HCT116 (cell line): ENCODE results near the gene RPAP3. TPM values are rescaled to one million over a fixed set of nuclear protein-coding genes. Genes with fewer than 3 reads are reported as not detected.

ENCODE experiments used
- ATAC-seq: fragments of 200-7000 bp; cut with Tn5 transposase; 2 replicates; pipeline ENCODE4 v1.9.1; 2020; ENCODE audit warnings: mild to moderate bottlenecking, moderate library complexity
- BruUV-seq: library from RNA; stranded (reverse); fragments of 400-500 nt; replicated peaks from 2 replicates; lab custom pipeline; 2021; lab: Mats Ljungman, UMichigan
- CTCF ChIA-PET: fragments of 300-600 bp; sonication (Branson Sonifier 250); formaldehyde crosslinking; loops from one replicate; lab custom pipeline; 2021; ENCODE audit warnings: antibody characterized with exemption; lab: Charles Lee
- POLR2A ChIA-PET: fragments of 300-600, 350-600 bp; sonication (Branson Sonifier 250); formaldehyde crosslinking; loops from one replicate; lab custom pipeline; 2021; ENCODE audit warnings: antibody characterized with exemption; lab: Charles Lee
- RAD21 ChIA-PET, 2 experiments: fragments of 300-600 bp; sonication (Branson Sonifier 250); formaldehyde crosslinking; loops; one replicate each; lab custom pipeline; 2023; ENCODE audit warnings: low total read pairs in 2 of 2; ENCODE audit not compliant: uncharacterized antibody in 2 of 2, unreplicated experiment in 2 of 2, low non-redundant PET in 1 of 2; lab: Charles Lee
- DNase-seq: peaks from one replicate; pipeline ENCODE4 v3.0.0-alpha.2; 2010; ENCODE audit warnings: low read depth, low spot score
- H2AFZ ChIP-seq: fragments of 200-600 bp; shearing (Covaris generic), sonication (generic); 2 replicates; pipeline ENCODE4 v1.6.1; 2017; ENCODE audit warnings: low read depth, mixed run types, mixed read lengths, antibody characterized with exemption, low read length; ENCODE audit not compliant: poor library complexity, severe bottlenecking
- H3K27ac ChIP-seq: 2 replicates; pipeline ENCODE4 v1.5.1; 2012; ENCODE audit warnings: low read depth, low read length
- H3K27me3 ChIP-seq: fragments of 200-600 bp; sonication (generic); 2 replicates; pipeline ENCODE4 v1.6.1; 2016; ENCODE audit warnings: mixed run types, low read length, mixed read lengths; ENCODE audit not compliant: insufficient read depth
- H3K36me3 ChIP-seq, 2 experiments: fragments of 200-500 bp in 1 of 2; fragments of 200-600 bp in 1 of 2; sonication (Bioruptor generic) in 1 of 2; sonication (generic) in 1 of 2; 2 replicates each; pipeline versions ENCODE4 v1.5.1 to v1.6.1; 2014 to 2016; ENCODE audit warnings: low read length in 2 of 2, inconsistent platforms in 1 of 2, mixed read lengths in 1 of 2, mixed run types in 1 of 2; ENCODE audit not compliant: insufficient read depth in 2 of 2, control insufficient read depth in 1 of 2
- H3K4me1 ChIP-seq, 2 experiments: fragments of 200-600 bp in 1 of 2; sonication (generic) in 1 of 2; 2 replicates each; pipeline versions ENCODE4 v1.5.1 to v1.6.1; 2012 to 2017; ENCODE audit warnings: low read length in 2 of 2, inconsistent platforms in 1 of 2, mild to moderate bottlenecking in 1 of 2, mixed read lengths in 1 of 2, mixed run types in 1 of 2, moderate library complexity in 1 of 2; ENCODE audit not compliant: insufficient read depth in 2 of 2, control insufficient read depth in 1 of 2
- H3K4me2 ChIP-seq: fragments of 200-600 bp; sonication (generic); 2 replicates; pipeline ENCODE4 v1.6.1; 2017; ENCODE audit warnings: mixed run types, low read length, mixed read lengths
- H3K4me3 ChIP-seq, 2 experiments: fragments of 200-600 bp in 1 of 2; sonication (generic) in 1 of 2; replicated peaks in 1 of 2; 2 replicates each; pipeline ENCODE4 v1.5.1; 2011 to 2016; ENCODE audit warnings: low read length in 2 of 2, control low read depth in 1 of 2, low read depth in 1 of 2, mild to moderate bottlenecking in 1 of 2, mixed read lengths in 1 of 2, mixed run types in 1 of 2
- H3K79me2 ChIP-seq: fragments of 200-600 bp; sonication (generic); 2 replicates; pipeline ENCODE4 v1.6.1; 2017; ENCODE audit warnings: mild to moderate bottlenecking, mixed run types, low read length, moderate library complexity, mixed read lengths; ENCODE audit not compliant: insufficient read depth
- H3K9ac ChIP-seq: fragments of 200-600 bp; sonication (generic); 2 replicates; pipeline ENCODE4 v1.6.1; 2016; ENCODE audit warnings: low read length, mixed read lengths
- H3K9me2 ChIP-seq: fragments of 200-600 bp; sonication (generic), shearing (Covaris generic); 2 replicates; pipeline ENCODE4 v1.6.1; 2017; ENCODE audit warnings: mixed run types, mild to moderate bottlenecking, moderate library complexity; ENCODE audit not compliant: insufficient read depth
- H3K9me3 ChIP-seq, 2 experiments: fragments of 200-500 bp in 1 of 2; fragments of 200-600 bp in 1 of 2; sonication (Bioruptor generic) in 1 of 2; sonication (generic) in 1 of 2; 2 replicates each; pipeline ENCODE4 v1.6.1; 2014 to 2017; ENCODE audit warnings: low read length in 2 of 2, mixed read lengths in 2 of 2, inconsistent platforms in 1 of 2, low read depth in 1 of 2, mild to moderate bottlenecking in 1 of 2, mixed run types in 1 of 2, moderate library complexity in 1 of 2; ENCODE audit not compliant: control insufficient read depth in 1 of 2, insufficient read depth in 1 of 2
- H4K20me1 ChIP-seq: fragments of 200-600 bp; sonication (generic), shearing (Covaris generic); 2 replicates; pipeline ENCODE4 v1.6.1; 2017; ENCODE audit warnings: mixed run types, mild to moderate bottlenecking, moderate library complexity; ENCODE audit not compliant: insufficient read depth
- CEBPB ChIP-seq: IDR thresholded peaks from 2 replicates; pipeline ENCODE4 v1.6.1; 2012; ENCODE audit warnings: low read depth
- CTCF ChIP-seq, 3 experiments: fragments of 200-600 bp in 1 of 3; sonication (generic) in 1 of 3; IDR thresholded peaks in 2 of 3; conservative IDR thresholded peaks in 1 of 3; 2 replicates each; pipeline ENCODE4 v1.5.1; 2012 to 2017; ENCODE audit warnings: low read depth in 2 of 3, low read length in 2 of 3, antibody characterized with exemption in 1 of 3, borderline replicate concordance in 1 of 3, control low read depth in 1 of 3, mild to moderate bottlenecking in 1 of 3, mixed read lengths in 1 of 3, mixed run types in 1 of 3, moderate library complexity in 1 of 3; ENCODE audit not compliant: insufficient read depth in 1 of 3
- EGR1 ChIP-seq: IDR thresholded peaks from 2 replicates; pipeline ENCODE4 v1.6.1; 2012; ENCODE audit warnings: low read depth
- EZH2 ChIP-seq: fragments of 200-600 bp; sonication (generic); IDR thresholded peaks from 2 replicates; pipeline ENCODE4 v1.6.1; 2017; ENCODE audit warnings: antibody characterized with exemption, mixed run types
- POLR2AphosphoS5 ChIP-seq: IDR thresholded peaks from 2 replicates; pipeline ENCODE4 v1.6.1; 2011; ENCODE audit warnings: mild to moderate bottlenecking, low read depth, low read length, moderate library complexity
- RAD21 ChIP-seq: IDR thresholded peaks from 2 replicates; pipeline ENCODE4 v1.6.1; 2012; ENCODE audit warnings: low read depth, mild to moderate bottlenecking
- SIN3A ChIP-seq: IDR thresholded peaks from 2 replicates; pipeline ENCODE4 v1.6.1; 2012; ENCODE audit warnings: low read depth
- TCF7L2 ChIP-seq: IDR thresholded peaks from 2 replicates; pipeline ENCODE4 v1.7.0; 2011; ENCODE audit warnings: borderline replicate concordance, inconsistent platforms; ENCODE audit not compliant: insufficient read depth, insufficient read length; ENCODE audit errors: extremely low read depth
- intact Hi-C: fragments of 100-400 bp; cut with micrococcal nuclease; formaldehyde crosslinking; loops from 2 replicates; pipeline ENCODE4 v1.10.0; 2022
- total RNA-seq: library from RNA; stranded (reverse); gene quantifications from one replicate; pipeline ENCODE4 v1.2.1, GENCODE V29; 2021; ENCODE audit not compliant: unreplicated experiment
- TF ChIP-seq, protein P1 (sequence below): IDR thresholded peaks from 2 replicates; pipeline ENCODE4 v1.6.1; 2012

RPAP3 gene
- total RNA-seq, 1 experiment from 2014 or later, result 48.3 TPM

DNA sequence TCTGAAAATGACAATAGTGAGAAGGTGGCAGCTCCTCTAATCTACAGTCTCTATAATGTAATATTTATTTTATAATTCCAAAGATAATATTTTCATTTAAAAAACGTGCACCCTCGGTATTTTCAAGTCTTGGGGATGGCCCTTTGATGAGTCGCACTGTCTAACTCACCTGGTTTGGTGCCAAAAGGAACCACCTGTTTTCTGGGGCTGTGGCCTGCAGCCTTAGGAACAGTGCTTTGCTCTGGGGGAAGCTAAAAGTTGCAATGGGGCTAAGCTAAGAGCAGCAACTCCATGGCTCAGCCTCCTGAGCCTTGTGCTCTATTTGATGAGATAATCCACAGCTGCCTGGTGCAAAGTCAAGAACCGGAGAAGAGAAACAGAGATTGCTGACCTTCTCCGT lies 25.9 kb upstream of the RPAP3 start (continued):
- TF ChIP-seq CEBPB, result no peak
- no peak for TF ChIP-seq CTCF (IDR thresholded peaks at IDR 0.05 in 2 of 3, conservative IDR thresholded peaks at IDR 0.05 in 1 of 3; ENCODE audit: borderline replicate concordance in 1 of 3, insufficient read depth in 1 of 3, low read depth in 2 of 3, low read length in 2 of 3)
- TF ChIP-seq SIN3A, result no peak
- no peak for TF ChIP-seq RAD21

DNA sequence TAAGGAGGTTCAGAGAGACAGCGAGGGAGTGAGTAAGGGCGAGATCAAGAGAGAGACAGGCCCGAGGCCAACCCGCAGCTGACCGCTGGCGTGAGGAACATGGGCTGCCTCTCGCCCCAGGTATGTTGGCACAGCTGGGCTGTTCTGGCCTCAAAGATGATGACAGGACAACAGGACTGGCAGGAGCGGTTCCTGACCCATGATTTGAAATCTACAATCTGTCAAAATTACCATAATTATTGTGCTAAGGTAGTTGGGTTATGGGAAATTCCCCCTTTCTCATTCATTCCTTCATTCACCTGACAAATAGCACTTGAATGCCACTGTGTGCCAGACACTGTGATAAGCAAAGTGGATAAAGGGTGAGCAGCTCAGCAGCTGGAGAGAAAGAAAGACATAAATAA lies 24.5 kb upstream of the RPAP3 start:
- H3K9me3 ChIP-seq, result no peaks in the 10 kb centered on the region
- no peak overlapping the region for H3K4me2 ChIP-seq
- no peaks in the 10 kb centered on the region for H3K27me3 ChIP-seq
- ChIA-PET POLR2A (no interaction called here), CTCF (interaction anchor here (1.4 kb wide), 1 partner anchor 37 kb away, joined by 4 read pairs; no protein-coding TSS in a partner anchor), RAD21 (no interaction called here)
- no peaks in the 10 kb centered on the region for H3K9me2 ChIP-seq
- DNase-seq (no peak), ATAC-seq (no peak)
- no peaks in the 10 kb centered on the region for H3K79me2 ChIP-seq
- intact Hi-C loops, result no loop called here
- H3K27ac ChIP-seq, result no peak overlapping the region
- peaks cover 0 to 13% of the 10 kb centered on the region in 2 experiments; a peak in 1 of 4 replicates for H3K4me1 ChIP-seq
- no TSS peak for BruUV-seq
- H3K36me3 ChIP-seq, result no peaks in the 10 kb centered on the region
- no peaks in the 10 kb centered on the region for H4K20me1 ChIP-seq
- H3K4me3 ChIP-seq, result no peak overlapping the region
- H2AFZ ChIP-seq, result no peak overlapping the region
- TF ChIP-seq, protein P1, sequence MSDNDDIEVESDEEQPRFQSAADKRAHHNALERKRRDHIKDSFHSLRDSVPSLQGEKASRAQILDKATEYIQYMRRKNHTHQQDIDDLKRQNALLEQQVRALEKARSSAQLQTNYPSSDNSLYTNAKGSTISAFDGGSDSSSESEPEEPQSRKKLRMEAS, result no peak
- TF ChIP-seq TCF7L2 (no peak), CEBPB (no peak), EZH2 (no peak), SIN3A (no peak), EGR1 (no peak), POLR2AphosphoS5 (no peak)
- H3K9ac ChIP-seq, result no peak overlapping the region
